Endodermal cell (in vitro differentiated cells): ENCODE results near the gene ASXL2. TPM values are rescaled to one million over a fixed set of nuclear protein-coding genes. Genes with fewer than 3 reads are reported as not detected.

Experiments
- DNase-seq: peaks from one replicate; pipeline ENCODE4 v3.0.0-alpha.2; 2017
- H3K27ac ChIP-seq: 2 replicates; pipeline ENCODE4 v1.5.1; 2013; ENCODE audit warnings: mild to moderate bottlenecking, low read depth, low read length, moderate library complexity
- H3K27me3 ChIP-seq: 2 replicates; pipeline ENCODE4 v1.6.1; 2013; ENCODE audit warnings: mild to moderate bottlenecking, low read length, moderate library complexity; ENCODE audit not compliant: insufficient read depth, control insufficient read depth, poor library complexity, severe bottlenecking
- H3K36me3 ChIP-seq: 2 replicates; pipeline ENCODE4 v1.7.0; 2013; ENCODE audit warnings: mild to moderate bottlenecking, low read length, moderate library complexity; ENCODE audit not compliant: control insufficient read depth, insufficient read depth
- H3K4me1 ChIP-seq: one replicate; pipeline ENCODE4 v1.7.0; 2013; ENCODE audit warnings: low read length; ENCODE audit not compliant: control insufficient read depth, insufficient read depth
- H3K4me3 ChIP-seq: 2 replicates; pipeline ENCODE4 v1.5.1; 2013; ENCODE audit warnings: mild to moderate bottlenecking, low read length, moderate library complexity
- H3K9ac ChIP-seq: 2 replicates; pipeline ENCODE4 v1.6.1; 2013; ENCODE audit warnings: mild to moderate bottlenecking, low read length, moderate library complexity; ENCODE audit not compliant: poor library complexity, severe bottlenecking; ENCODE audit errors: extremely low read depth
- H3K9me3 ChIP-seq: 2 replicates; pipeline ENCODE4 v1.6.1; 2013; ENCODE audit warnings: mild to moderate bottlenecking, low read length, moderate library complexity; ENCODE audit not compliant: control insufficient read depth
- H3K27ac Mint-ChIP-seq: 2 replicates; pipeline ENCODE4 v1.8.0; 2020; ENCODE audit warnings: mixed read lengths
- H3K27me3 Mint-ChIP-seq: 2 replicates; pipeline ENCODE4 v1.8.0; 2021; ENCODE audit warnings: mild to moderate bottlenecking, mixed read lengths; ENCODE audit not compliant: insufficient read depth
- H3K36me3 Mint-ChIP-seq: 2 replicates; pipeline ENCODE4 v1.8.0; 2020; ENCODE audit warnings: low read depth, mixed read lengths
- H3K4me1 Mint-ChIP-seq: 2 replicates; pipeline ENCODE4 v1.8.0; 2020; ENCODE audit warnings: mixed read lengths
- H3K4me3 Mint-ChIP-seq: 2 replicates; pipeline ENCODE4 v1.8.0; 2020; ENCODE audit warnings: mild to moderate bottlenecking, moderate library complexity, mixed read lengths
- H3K9me3 Mint-ChIP-seq: 2 replicates; pipeline ENCODE4 v1.8.0; 2020; ENCODE audit warnings: mild to moderate bottlenecking, mixed read lengths
- CTCF ChIP-seq: fragments of 200-600 bp; sonication (generic); conservative IDR thresholded peaks from 2 replicates; pipeline ENCODE4 v1.5.0; 2021; ENCODE audit warnings: antibody characterized with exemption, mild to moderate bottlenecking
- WGBS, 2 experiments: methylation state at CpG; one replicate each; pipeline versions ENCODE4 v1.1.5 to v1.1.7; 2013; ENCODE audit warnings: missing lambda C conversion rate in 2 of 2, mixed read lengths in 1 of 2; ENCODE audit not compliant: insufficient coverage in 1 of 2, insufficient read length in 1 of 2; 5-methylcytosine and 5-hydroxymethylcytosine counted together
- total RNA-seq, 2 donors: library from RNA; stranded (reverse); fragmentation: NEBNext Ultra II Directional in 1 of 2; extraction: Animal tissue kit (Norgen Biotek cat#: 25700) in 1 of 2; gene quantifications; 2 replicates in 1 of 2; 3 replicates in 1 of 2; pipeline ENCODE4 v1.2.1, GENCODE V29; 2021

ASXL2 gene
- total RNA-seq, 2 donors from 2014 or later = 33.2 to 41.7 TPM

DNA sequence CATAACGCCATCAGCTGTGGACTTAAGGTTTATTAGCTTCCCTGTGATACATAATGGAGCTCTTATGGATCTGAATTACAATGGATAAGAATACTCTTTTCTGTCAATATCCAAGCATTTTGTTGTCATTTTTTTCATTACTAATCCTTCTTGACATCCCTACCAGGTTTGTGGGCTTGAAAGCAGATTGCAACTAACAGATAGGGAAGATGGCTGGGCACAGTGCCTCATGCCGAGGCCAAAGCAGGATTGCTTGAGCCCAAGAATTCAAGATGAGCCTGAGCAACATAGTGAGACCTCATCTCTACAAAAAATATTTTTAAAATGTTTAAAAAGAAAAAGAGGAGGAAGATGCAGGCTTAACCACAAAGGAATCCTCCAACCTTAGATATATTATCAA is 42.4 kb downstream of the ASXL2 start:
- H3K27ac Mint-ChIP-seq = no peak overlapping the region

DNA sequence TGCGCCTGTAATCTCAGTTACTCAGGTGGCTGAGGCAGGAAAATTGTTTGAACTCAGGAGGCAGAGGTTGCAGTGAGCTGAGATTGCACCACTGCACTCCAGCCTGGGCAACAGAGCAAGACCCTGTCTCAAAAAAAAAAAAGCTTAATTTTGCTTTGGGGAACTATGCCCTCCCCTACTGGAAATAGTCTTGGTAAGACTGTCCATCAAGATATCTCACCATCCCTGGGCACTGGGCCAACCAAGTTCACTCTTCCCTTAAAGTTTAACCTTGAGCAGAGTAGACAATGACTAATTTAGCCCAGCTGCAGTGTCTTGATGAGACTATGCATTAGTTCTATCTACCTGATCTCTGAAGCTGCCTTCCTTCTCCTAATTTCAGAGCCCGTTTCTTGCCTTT is 44.7 kb downstream of the ASXL2 start:
- no peak for DNase-seq
- WGBS, 2 experiments = 89 to 94% methylated on average over 1 to 2 of the region's 2 CpGs
- H3K9me3 ChIP-seq = peaks cover 19% of the 10 kb centered on the region
- H3K36me3 ChIP-seq = peaks cover 19% of the 10 kb centered on the region
- H3K27me3 ChIP-seq = no peaks in the 10 kb centered on the region
- no peak overlapping the region for H3K27ac ChIP-seq
- peaks cover 4% of the 10 kb centered on the region for H3K4me1 ChIP-seq
- H3K4me3 ChIP-seq = no peak overlapping the region
- H3K9me3 Mint-ChIP-seq = peaks cover 22% of the 10 kb centered on the region
- peaks cover 39% of the 10 kb centered on the region for H3K36me3 Mint-ChIP-seq
- H3K27me3 Mint-ChIP-seq = no peaks in the 10 kb centered on the region
- no peak overlapping the region for H3K27ac Mint-ChIP-seq
- peaks cover 5% of the 10 kb centered on the region for H3K4me1 Mint-ChIP-seq
- no peak overlapping the region for H3K4me3 Mint-ChIP-seq
- no peak for TF ChIP-seq CTCF
- no peak overlapping the region for H3K9ac ChIP-seq

More for the DNA sequence above, 42.4 kb downstream of the ASXL2 start:
- Histone ChIP-seq H3K4me3 (no peak overlapping the region), H3K27me3 (no peaks in the 10 kb centered on the region), H3K9me3 (peaks cover 19% of the 10 kb centered on the region), H3K4me1 (peaks cover 4% of the 10 kb centered on the region), H3K9ac (no peak overlapping the region), H3K36me3 (peaks cover 22% of the 10 kb centered on the region), H3K27ac (no peak overlapping the region)
- 92 to 100% methylated on average over 1 to 2 of the region's 2 CpGs for WGBS, 2 experiments
- DNase-seq = no peak
- Mint-ChIP-seq H3K27me3 (no peaks in the 10 kb centered on the region), H3K4me3 (no peak overlapping the region), H3K4me1 (peaks cover 5% of the 10 kb centered on the region), H3K9me3 (peaks cover 22% of the 10 kb centered on the region), H3K36me3 (peaks cover 43% of the 10 kb centered on the region)
- TF ChIP-seq CTCF = no peak

DNA sequence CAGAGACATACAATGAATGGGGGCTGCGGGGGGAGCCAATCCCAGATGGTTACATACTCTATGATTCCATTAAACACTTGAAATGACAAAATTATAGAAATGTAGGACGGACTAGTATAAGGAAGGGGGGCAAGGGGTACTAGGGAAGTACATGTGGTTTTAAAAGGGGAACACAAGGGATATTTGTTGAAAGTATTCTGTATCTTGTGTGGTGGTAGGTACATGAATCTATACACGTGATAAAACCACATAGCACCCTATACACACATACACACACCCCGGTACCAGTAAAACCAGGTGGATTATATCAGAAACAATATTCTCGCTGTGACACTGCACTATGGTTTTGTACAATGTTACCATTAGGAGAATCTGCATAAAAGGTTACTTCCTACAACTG is 45.4 kb downstream of the ASXL2 start:
- 98 to 100% methylated on average over 1 to 5 of the region's 5 CpGs for whole genome bisulfite sequencing, 2 experiments
- Mint-ChIP-seq H3K9me3 (peaks cover 22% of the 10 kb centered on the region), H3K36me3 (peaks cover 39% of the 10 kb centered on the region), H3K4me3 (no peak overlapping the region), H3K4me1 (peaks cover 5% of the 10 kb centered on the region), H3K27me3 (no peaks in the 10 kb centered on the region), H3K27ac (no peak overlapping the region)
- no peak for TF ChIP-seq CTCF
- peaks cover 19% of the 10 kb centered on the region for H3K9me3 ChIP-seq
- H3K9ac ChIP-seq = no peak overlapping the region
- no peak overlapping the region for H3K27ac ChIP-seq
- peaks cover 19% of the 10 kb centered on the region for H3K36me3 ChIP-seq
- H3K4me1 ChIP-seq = peaks cover 4% of the 10 kb centered on the region
- no peak for DNase-seq
- H3K4me3 ChIP-seq = no peak overlapping the region
- H3K27me3 ChIP-seq = no peaks in the 10 kb centered on the region
